ENCODE results near the gene PDE2A. TPM values are rescaled to one million over a fixed set of nuclear protein-coding genes. Genes with fewer than 3 reads are reported as not detected.

PDE2A gene
- total and polyA plus RNA-seq, 2 of the 4 experiments (the other 2 are of a cell fraction) = 0.02 TPM; not detected in 1

DNA sequence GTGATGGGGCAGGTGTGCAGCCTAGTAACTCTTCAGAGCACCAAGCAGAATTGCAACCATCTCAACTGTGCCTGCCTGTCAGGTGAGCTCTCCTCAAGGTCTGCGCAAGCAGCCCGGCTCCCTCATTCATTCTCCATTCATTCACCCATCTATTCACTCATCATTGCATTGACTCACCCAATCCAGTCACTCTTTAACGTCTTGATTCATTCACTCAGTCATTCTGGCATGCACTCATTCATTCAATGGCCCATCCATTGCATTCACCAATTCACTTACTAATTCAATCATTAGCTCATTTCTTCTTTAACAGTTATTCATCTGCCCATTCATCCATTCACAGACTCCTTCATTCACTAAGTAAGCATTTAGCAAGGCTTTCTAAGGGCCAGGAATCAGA, 111.8 kb downstream of the PDE2A start:
- no peak overlapping the region for H2BK120ac ChIP-seq (ENCODE audit: low read depth, low read length)
- WGBS, 2 experiments (ENCODE audit: extremely low coverage in 2 of 2, insufficient read length in 1 of 2) = 82% methylated on average over 3 of the region's 3 CpGs; no CpG with 5 or more reads in 1 of the 2 experiments
- no peaks in the 10 kb centered on the region for H3K4me1 ChIP-seq (ENCODE audit: control insufficient read depth, insufficient read depth, low read length)
- H3K27me3 ChIP-seq (ENCODE audit: control insufficient read depth, insufficient read depth, low read length) = peaks cover 27% of the 10 kb centered on the region
- ATAC-seq (ENCODE audit: low read depth) (no peak), DNase-seq (no peak)
- no peak overlapping the region for H3K4me3 ChIP-seq (ENCODE audit: insufficient read depth, low read depth, low read length)
- no peak overlapping the region for H3K18ac ChIP-seq (ENCODE audit: low read depth, low read length)
- no peak overlapping the region for H2AK9ac ChIP-seq (replicated peaks; ENCODE audit: low read depth, low read length, poor library complexity)
- no peaks in the 10 kb centered on the region for H4K20me1 ChIP-seq (ENCODE audit: insufficient read depth, low read length)
- ChIA-PET POLR2A (ENCODE audit: unreplicated experiment) (no interaction called here), CTCF (interaction anchor here (0.9 kb wide), 1 partner anchor 91 kb away, joined by 3 read pairs; no protein-coding TSS in a partner anchor)
- H4K8ac ChIP-seq (ENCODE audit: low read depth in 2 of 2, low read length in 2 of 2) = no peak overlapping the region
- H3K14ac ChIP-seq (replicated peaks; ENCODE audit: low read depth, low read length) = no peak overlapping the region
- no peak overlapping the region for H2AK5ac ChIP-seq (ENCODE audit: low read depth, low read length)
- no peak overlapping the region for H4K5ac ChIP-seq (ENCODE audit: low read depth, low read length)
- BruUV-seq (replicated peaks) = no TSS peak
- dilution Hi-C loops (cut with HindIII; ENCODE audit: low sequenced_read_pairs, unreplicated experiment) = no loop called here
- no peaks in the 10 kb centered on the region for H3K9me3 ChIP-seq (ENCODE audit: control insufficient read depth, insufficient read depth, low read length)
- TF ChIP-seq, protein P1, sequence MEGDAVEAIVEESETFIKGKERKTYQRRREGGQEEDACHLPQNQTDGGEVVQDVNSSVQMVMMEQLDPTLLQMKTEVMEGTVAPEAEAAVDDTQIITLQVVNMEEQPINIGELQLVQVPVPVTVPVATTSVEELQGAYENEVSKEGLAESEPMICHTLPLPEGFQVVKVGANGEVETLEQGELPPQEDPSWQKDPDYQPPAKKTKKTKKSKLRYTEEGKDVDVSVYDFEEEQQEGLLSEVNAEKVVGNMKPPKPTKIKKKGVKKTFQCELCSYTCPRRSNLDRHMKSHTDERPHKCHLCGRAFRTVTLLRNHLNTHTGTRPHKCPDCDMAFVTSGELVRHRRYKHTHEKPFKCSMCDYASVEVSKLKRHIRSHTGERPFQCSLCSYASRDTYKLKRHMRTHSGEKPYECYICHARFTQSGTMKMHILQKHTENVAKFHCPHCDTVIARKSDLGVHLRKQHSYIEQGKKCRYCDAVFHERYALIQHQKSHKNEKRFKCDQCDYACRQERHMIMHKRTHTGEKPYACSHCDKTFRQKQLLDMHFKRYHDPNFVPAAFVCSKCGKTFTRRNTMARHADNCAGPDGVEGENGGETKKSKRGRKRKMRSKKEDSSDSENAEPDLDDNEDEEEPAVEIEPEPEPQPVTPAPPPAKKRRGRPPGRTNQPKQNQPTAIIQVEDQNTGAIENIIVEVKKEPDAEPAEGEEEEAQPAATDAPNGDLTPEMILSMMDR (conservative IDR thresholded peaks at IDR 0.05; ENCODE audit: low read depth, low read length) = no peak
- TF ChIP-seq POLR2A (IDR thresholded peaks at IDR 0.05; ENCODE audit: low read depth, low read length) (no peak), CHD1 (IDR thresholded peaks at IDR 0.05; ENCODE audit: low read depth, low read length) (no peak), NFE2L2 (IDR thresholded peaks at IDR 0.05; ENCODE audit: low read depth, low read length) (no peak), RFX5 (IDR thresholded peaks at IDR 0.05; ENCODE audit: low read depth, low read length) (no peak), RAD21 (IDR thresholded peaks at IDR 0.05; ENCODE audit: low read length) (no peak), MAZ (IDR thresholded peaks at IDR 0.05; ENCODE audit: borderline replicate concordance, low read depth, low read length) (no peak), BHLHE40 (IDR thresholded peaks at IDR 0.05; ENCODE audit: low read depth, low read length) (no peak), FOS (IDR thresholded peaks at IDR 0.05; ENCODE audit: low read depth, low read length) (no peak), CEBPB (IDR thresholded peaks at IDR 0.05; ENCODE audit: low read depth, low read length) (no peak), RCOR1 (IDR thresholded peaks at IDR 0.05; ENCODE audit: insufficient replicate concordance, low read length) (no peak), SMC3 (IDR thresholded peaks at IDR 0.05; ENCODE audit: low read depth, low read length) (no peak), MXI1 (IDR thresholded peaks at IDR 0.05; ENCODE audit: borderline replicate concordance, low read depth, low read length) (no peak), MAFK (IDR thresholded peaks at IDR 0.05; ENCODE audit: low read depth, low read length) (no peak)
- TF ChIP-seq, protein P2, sequence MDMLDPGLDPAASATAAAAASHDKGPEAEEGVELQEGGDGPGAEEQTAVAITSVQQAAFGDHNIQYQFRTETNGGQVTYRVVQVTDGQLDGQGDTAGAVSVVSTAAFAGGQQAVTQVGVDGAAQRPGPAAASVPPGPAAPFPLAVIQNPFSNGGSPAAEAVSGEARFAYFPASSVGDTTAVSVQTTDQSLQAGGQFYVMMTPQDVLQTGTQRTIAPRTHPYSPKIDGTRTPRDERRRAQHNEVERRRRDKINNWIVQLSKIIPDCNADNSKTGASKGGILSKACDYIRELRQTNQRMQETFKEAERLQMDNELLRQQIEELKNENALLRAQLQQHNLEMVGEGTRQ (IDR thresholded peaks at IDR 0.05; ENCODE audit: low read depth, low read length) = no peak
- TF ChIP-seq, protein P3, sequence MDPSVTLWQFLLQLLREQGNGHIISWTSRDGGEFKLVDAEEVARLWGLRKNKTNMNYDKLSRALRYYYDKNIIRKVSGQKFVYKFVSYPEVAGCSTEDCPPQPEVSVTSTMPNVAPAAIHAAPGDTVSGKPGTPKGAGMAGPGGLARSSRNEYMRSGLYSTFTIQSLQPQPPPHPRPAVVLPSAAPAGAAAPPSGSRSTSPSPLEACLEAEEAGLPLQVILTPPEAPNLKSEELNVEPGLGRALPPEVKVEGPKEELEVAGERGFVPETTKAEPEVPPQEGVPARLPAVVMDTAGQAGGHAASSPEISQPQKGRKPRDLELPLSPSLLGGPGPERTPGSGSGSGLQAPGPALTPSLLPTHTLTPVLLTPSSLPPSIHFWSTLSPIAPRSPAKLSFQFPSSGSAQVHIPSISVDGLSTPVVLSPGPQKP (IDR thresholded peaks at IDR 0.05; ENCODE audit: borderline replicate concordance, low read depth, low read length) = no peak
- no peaks in the 10 kb centered on the region for H3K36me3 ChIP-seq (ENCODE audit: control insufficient read depth, insufficient read depth, low read length)
- H3K27ac ChIP-seq (ENCODE audit: insufficient read depth, low read length) = no peak overlapping the region
- in situ Hi-C loops (cut with MboI; ENCODE audit: low sequenced_read_pairs) = no loop called here
- H3K9ac ChIP-seq (ENCODE audit: low read depth, low read length) = no peak overlapping the region
- H2BK15ac ChIP-seq (ENCODE audit: low read depth, low read length) = no peak overlapping the region
- H3K9me1 ChIP-seq (ENCODE audit: insufficient read depth, low read length) = no peaks in the 10 kb centered on the region; the same call in 1 of the 2 replicates
- H2BK5ac ChIP-seq (ENCODE audit: low read depth, low read length, poor library complexity, severe bottlenecking) = no peak overlapping the region
- H3K4ac ChIP-seq (ENCODE audit: low read depth, low read length) = no peak overlapping the region
- no peak overlapping the region for H3K4me2 ChIP-seq (ENCODE audit: low read depth, low read length)
- H3K23ac ChIP-seq (ENCODE audit: low read depth, low read length) = no peak overlapping the region
- H3K56ac ChIP-seq (ENCODE audit: extremely low read depth, insufficient read depth, low read length) = no peak overlapping the region
- intact Hi-C loops (cut with micrococcal nuclease) = no loop called here
- H4K91ac ChIP-seq (ENCODE audit: insufficient read depth, low read depth, low read length) = no peak overlapping the region
- no peaks in the 10 kb centered on the region for H3K79me1 ChIP-seq (ENCODE audit: low read depth in 1 of 2, low read length in 2 of 2)
- no peak overlapping the region for H2BK20ac ChIP-seq (ENCODE audit: low read depth, low read length)
- no peak overlapping the region for H2AFZ ChIP-seq (replicated peaks; ENCODE audit: low read length, poor library complexity)

Data from IMR-90 (cell line).